HUES48 (cell line): ENCODE results near the gene F2.

Source experiments
- H3K27ac ChIP-seq: one replicate; pipeline ENCODE4 v1.7.0; 2013; ENCODE audit warnings: low read depth, low read length, inconsistent platforms
- H3K27me3 ChIP-seq: 2 replicates; pipeline ENCODE4 v1.6.1; 2013; ENCODE audit warnings: mild to moderate bottlenecking, low read length; ENCODE audit not compliant: control insufficient read depth, insufficient read depth
- H3K36me3 ChIP-seq: 2 replicates; pipeline ENCODE4 v1.6.1; 2013; ENCODE audit warnings: low read length; ENCODE audit not compliant: control insufficient read depth, insufficient read depth
- H3K4me1 ChIP-seq: 2 replicates; pipeline ENCODE4 v1.6.1; 2013; ENCODE audit warnings: mild to moderate bottlenecking, low read length; ENCODE audit not compliant: control insufficient read depth, insufficient read depth
- H3K4me3 ChIP-seq: 2 replicates; pipeline ENCODE4 v1.5.1; 2013; ENCODE audit warnings: mild to moderate bottlenecking, low read depth, low read length
- H3K9ac ChIP-seq: 2 replicates; pipeline ENCODE4 v1.6.1; 2013; ENCODE audit warnings: mild to moderate bottlenecking, low read depth, low read length, moderate library complexity
- H3K9me3 ChIP-seq: 2 replicates; pipeline ENCODE4 v1.6.1; 2013; ENCODE audit warnings: low read length; ENCODE audit not compliant: control insufficient read depth, insufficient read depth

The F2 gene

GRCh38 chr11:46745328-46745727 lies 26.3 kb downstream of the F2 start:
- Histone ChIP-seq H3K4me1 (no peaks in the 10 kb centered on the region; the same call in 1 of the 2 replicates), H3K9ac (no peak overlapping the region), H3K27ac (no peak overlapping the region), H3K36me3 (peaks cover 89% of the 10 kb centered on the region), H3K4me3 (no peak overlapping the region), H3K27me3 (no peaks in the 10 kb centered on the region), H3K9me3 (no peaks in the 10 kb centered on the region)

- Histone ChIP-seq H3K27me3 (no peaks in the 10 kb centered on the region), H3K9me3 (no peaks in the 10 kb centered on the region), H3K4me3 (no peak overlapping the region), H3K27ac (no peak overlapping the region), H3K4me1 (no peaks in the 10 kb centered on the region; the same call in 1 of the 2 replicates), H3K36me3 (peaks cover 94% of the 10 kb centered on the region), H3K9ac (no peak overlapping the region)
Measured at GRCh38 chr11:46745995-46746394, 27.0 kb downstream of the F2 start.

- Histone ChIP-seq H3K9ac (no peak overlapping the region), H3K4me3 (no peak overlapping the region), H3K9me3 (no peaks in the 10 kb centered on the region), H3K27me3 (no peaks in the 10 kb centered on the region), H3K4me1 (no peaks in the 10 kb centered on the region; the same call in 1 of the 2 replicates), H3K36me3 (peaks cover 94% of the 10 kb centered on the region), H3K27ac (no peak overlapping the region)
Measured at GRCh38 chr11:46747150-46747549, 28.1 kb downstream of the F2 start.

- H3K4me3 ChIP-seq: no peak overlapping the region
- H3K36me3 ChIP-seq: peaks cover 91% of the 10 kb centered on the region
- no peaks in the 10 kb centered on the region for H3K9me3 ChIP-seq
- no peak overlapping the region for H3K9ac ChIP-seq
- H3K27ac ChIP-seq: no peak overlapping the region
- H3K4me1 ChIP-seq: no peaks in the 10 kb centered on the region
- no peaks in the 10 kb centered on the region for H3K27me3 ChIP-seq
Measured at GRCh38 chr11:46755962-46756361, 36.9 kb downstream of the F2 start.

DNA sequence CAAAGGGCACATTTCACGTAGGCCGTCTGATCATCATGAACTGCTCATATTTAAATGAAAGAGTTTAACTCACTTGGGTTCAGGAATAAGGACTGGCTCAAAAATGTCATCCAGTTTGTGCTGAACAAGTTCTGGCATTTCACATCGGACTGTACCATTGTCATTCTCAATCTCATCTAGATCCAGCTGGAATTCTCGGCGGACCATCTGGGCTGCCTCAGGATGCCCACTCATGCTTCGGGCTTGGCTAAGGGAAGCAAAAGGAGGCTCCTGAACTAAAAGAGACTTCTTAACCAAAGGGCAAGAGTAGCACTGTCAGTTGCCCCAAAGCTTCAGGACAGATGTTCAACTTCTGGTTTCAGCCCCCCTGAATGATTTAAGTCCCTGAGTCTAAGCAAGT lies 40.2 kb downstream of the F2 start:
- H3K27me3 ChIP-seq: no peaks in the 10 kb centered on the region
- H3K36me3 ChIP-seq: peaks cover 94% of the 10 kb centered on the region
- no peak overlapping the region for H3K9ac ChIP-seq

DNA sequence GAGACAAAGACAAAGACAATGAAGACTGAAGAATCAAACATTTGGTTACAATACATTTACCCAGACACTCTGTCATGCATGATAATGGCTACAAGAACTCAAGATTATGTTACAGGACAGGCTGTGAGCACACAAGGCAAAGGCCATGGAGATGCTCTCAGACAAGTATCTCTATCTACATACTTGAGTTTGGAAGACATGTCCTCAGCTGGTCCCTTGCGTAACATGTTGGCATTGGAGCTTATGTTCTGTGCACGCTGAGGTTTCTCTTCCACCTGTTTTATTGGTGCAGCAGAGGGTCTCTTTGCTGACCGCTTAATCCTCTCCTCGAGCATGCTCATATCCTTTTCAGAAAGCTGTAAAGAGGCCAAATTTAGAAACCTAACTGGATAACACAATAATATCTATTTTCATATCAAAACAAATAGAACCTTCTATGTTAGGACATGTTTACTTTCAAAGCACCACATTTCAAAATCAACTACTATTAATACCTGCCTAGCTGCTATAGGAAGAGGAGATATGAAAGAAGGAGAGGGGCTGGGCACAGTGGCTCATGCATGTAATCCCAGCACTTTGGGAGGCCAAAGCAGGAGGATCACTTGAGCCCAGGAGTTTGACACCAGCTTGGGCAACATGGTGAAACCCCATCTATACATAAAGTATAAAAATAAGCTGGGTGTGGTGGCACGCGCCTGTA lies 41.6 kb downstream of the F2 start:
- H3K27ac ChIP-seq: no peak overlapping the region
- no peaks in the 10 kb centered on the region for H3K27me3 ChIP-seq
- H3K9ac ChIP-seq: no peak overlapping the region
- H3K4me1 ChIP-seq: peaks cover 7% of the 10 kb centered on the region
- H3K4me3 ChIP-seq: no peak overlapping the region
- no peaks in the 10 kb centered on the region for H3K9me3 ChIP-seq
- peaks cover 94% of the 10 kb centered on the region for H3K36me3 ChIP-seq

More for the DNA sequence above, 40.2 kb downstream of the F2 start:
- Histone ChIP-seq H3K4me3 (no peak overlapping the region), H3K4me1 (no peaks in the 10 kb centered on the region), H3K9me3 (no peaks in the 10 kb centered on the region), H3K27ac (no peak overlapping the region)

DNA sequence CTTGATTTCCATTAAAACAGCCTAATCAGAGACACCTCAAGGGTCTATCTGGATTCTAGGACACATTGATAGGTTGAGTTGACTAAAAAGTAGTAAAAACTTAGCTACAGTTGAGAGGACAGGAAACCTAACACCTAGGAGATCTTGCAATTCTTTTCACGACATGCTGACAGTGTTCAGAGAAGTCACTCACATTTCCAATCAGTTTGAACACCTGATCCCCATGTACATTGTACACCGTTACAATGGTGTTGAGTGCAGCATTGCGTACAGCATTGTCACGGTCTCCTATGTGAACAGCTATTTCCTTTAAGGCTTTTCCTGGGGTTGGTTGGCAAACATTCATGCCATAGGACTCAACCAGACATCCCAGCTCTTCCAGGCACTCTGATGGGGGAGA lies 42.8 kb downstream of the F2 start:
- Histone ChIP-seq H3K9ac (no peak overlapping the region), H3K4me3 (no peak overlapping the region), H3K27ac (no peak overlapping the region), H3K36me3 (peaks cover 90% of the 10 kb centered on the region), H3K27me3 (no peaks in the 10 kb centered on the region), H3K9me3 (no peaks in the 10 kb centered on the region), H3K4me1 (peaks cover 19% of the 10 kb centered on the region)

GRCh38 chr11:46762248-46762647 lies 43.2 kb downstream of the F2 start:
- no peaks in the 10 kb centered on the region for H3K9me3 ChIP-seq
- H3K9ac ChIP-seq: no peak overlapping the region
- no peaks in the 10 kb centered on the region for H3K27me3 ChIP-seq
- H3K4me1 ChIP-seq: peaks cover 20% of the 10 kb centered on the region
- H3K4me3 ChIP-seq: no peak overlapping the region
- H3K27ac ChIP-seq: no peak overlapping the region
- H3K36me3 ChIP-seq: peaks cover 88% of the 10 kb centered on the region

DNA sequence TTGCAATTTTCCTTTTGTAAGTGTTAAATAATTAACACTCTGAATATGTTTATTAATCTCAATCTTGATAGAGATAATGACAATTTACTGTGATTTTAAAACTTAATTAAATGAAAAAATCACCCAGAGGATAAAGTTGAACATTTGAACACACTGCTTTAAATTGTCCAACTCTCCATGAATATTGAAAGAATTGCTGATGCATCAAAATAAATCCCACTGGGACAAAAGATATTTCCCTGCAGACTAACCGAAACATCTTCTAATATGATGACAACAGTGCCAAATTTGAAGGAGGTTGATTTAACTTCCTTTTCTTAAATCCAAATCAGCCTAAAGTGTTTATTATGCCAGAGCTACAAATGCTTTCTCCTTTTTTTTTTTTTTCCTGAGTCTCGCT lies 47.6 kb downstream of the F2 start:
- peaks cover 20% of the 10 kb centered on the region for H3K4me1 ChIP-seq
- no peak overlapping the region for H3K9ac ChIP-seq
- peaks cover 90% of the 10 kb centered on the region for H3K36me3 ChIP-seq
- no peaks in the 10 kb centered on the region for H3K9me3 ChIP-seq
- no peak overlapping the region for H3K4me3 ChIP-seq
- no peaks in the 10 kb centered on the region for H3K27me3 ChIP-seq
- H3K27ac ChIP-seq: peak overlapping the region; percentile 40

- no peak overlapping the region for H3K9ac ChIP-seq
- no peak overlapping the region for H3K27ac ChIP-seq
- peaks cover 20% of the 10 kb centered on the region for H3K4me1 ChIP-seq
- no peak overlapping the region for H3K4me3 ChIP-seq
- H3K36me3 ChIP-seq: peaks cover 69% of the 10 kb centered on the region
- no peaks in the 10 kb centered on the region for H3K9me3 ChIP-seq
- no peaks in the 10 kb centered on the region for H3K27me3 ChIP-seq
Measured at GRCh38 chr11:46769636-46770221, 50.7 kb downstream of the F2 start.

DNA sequence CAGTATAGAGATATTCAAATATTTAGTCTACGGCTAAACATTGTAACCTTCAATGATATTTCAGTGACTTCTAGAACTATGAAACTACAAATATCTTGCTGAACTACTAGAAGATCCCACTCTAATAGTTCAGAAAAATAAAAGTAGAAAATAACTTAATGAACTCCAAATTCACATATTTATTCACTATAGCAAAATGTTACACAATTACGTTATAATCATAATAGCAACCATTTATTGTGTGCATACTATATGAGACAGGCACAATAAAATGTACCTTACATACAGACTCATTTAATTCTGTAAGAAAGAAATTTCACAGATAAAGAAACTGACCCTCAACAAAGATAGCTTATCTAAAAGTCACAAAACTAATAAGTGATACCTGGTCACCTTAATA lies 57.9 kb downstream of the F2 start:
- Histone ChIP-seq H3K4me3 (no peak overlapping the region), H3K36me3 (peaks cover 75% of the 10 kb centered on the region), H3K9me3 (no peaks in the 10 kb centered on the region), H3K9ac (no peak overlapping the region), H3K4me1 (no peaks in the 10 kb centered on the region), H3K27me3 (no peaks in the 10 kb centered on the region), H3K27ac (no peak overlapping the region)
